Measurements from ENCODE around the gene CMKLR1. TPM values are rescaled to one million over a fixed set of nuclear protein-coding genes. Genes with fewer than 3 reads are reported as not detected.

Gene CMKLR1
- total RNA-seq, 1 donor from 2014 or later, result 45.3 TPM

GRCh38 chr12:108284163-108284562 is 54.9 kb downstream of the CMKLR1 start:
- peaks cover 2 to 4% of the 10 kb centered on the region in 2 donors for H3K36me3 ChIP-seq
- H3K4me3 ChIP-seq, result no peak overlapping the region
- peaks cover 0 to under 1% of the 10 kb centered on the region in 2 donors for H3K4me1 ChIP-seq
- no peak for DNase-seq (ENCODE audit: low spot score in 2 of 2)
- no peaks in the 10 kb centered on the region for H3K9me3 ChIP-seq
- intact Hi-C loops (cut with DNase I), result no loop called here
- TF ChIP-seq CTCF (IDR thresholded peaks at IDR 0.05), result no peak
- H3K27ac ChIP-seq, result no peak overlapping the region
- no peaks in the 10 kb centered on the region for H3K27me3 ChIP-seq

GRCh38 chr12:108282676-108283075 is 56.4 kb downstream of the CMKLR1 start:
- Histone ChIP-seq H3K9me3 (no peaks in the 10 kb centered on the region), H3K4me3 (no peak overlapping the region), H3K36me3 (no peaks in the 10 kb centered on the region), H3K27me3 (no peaks in the 10 kb centered on the region), H3K4me1 (no peaks in the 10 kb centered on the region), H3K27ac (no peak overlapping the region)
- no peak for DNase-seq (ENCODE audit: low spot score in 2 of 2)
- no peak for TF ChIP-seq CTCF (IDR thresholded peaks at IDR 0.05)
- intact Hi-C loops (cut with DNase I), result no loop called here

- H3K9me3 ChIP-seq, result no peaks in the 10 kb centered on the region
- TF ChIP-seq CTCF (IDR thresholded peaks at IDR 0.05), result no peak
- H3K27me3 ChIP-seq, result no peaks in the 10 kb centered on the region
- DNase-seq (ENCODE audit: low spot score in 2 of 2), result no peak
- H3K27ac ChIP-seq, result no peak overlapping the region
- H3K36me3 ChIP-seq, result no peaks in the 10 kb centered on the region
- no peak overlapping the region for H3K4me3 ChIP-seq
- no peaks in the 10 kb centered on the region for H3K4me1 ChIP-seq
- intact Hi-C loops (cut with DNase I), result no loop called here
These were observed 57.0 kb downstream of the CMKLR1 start for GRCh38 chr12:108282160-108282559.

GRCh38 chr12:108277613-108278012 is 61.5 kb downstream of the CMKLR1 start:
- no peak for TF ChIP-seq CTCF (IDR thresholded peaks at IDR 0.05)
- intact Hi-C loops (cut with DNase I), result no loop called here
- H3K27ac ChIP-seq, result no peak overlapping the region
- no peaks in the 10 kb centered on the region for H3K36me3 ChIP-seq
- H3K27me3 ChIP-seq, result no peaks in the 10 kb centered on the region
- H3K4me3 ChIP-seq, result no peak overlapping the region
- H3K4me1 ChIP-seq, result no peaks in the 10 kb centered on the region
- no peak for DNase-seq (ENCODE audit: low spot score in 2 of 2)
- H3K9me3 ChIP-seq, result no peaks in the 10 kb centered on the region

GRCh38 chr12:108273217-108273616 is 65.9 kb downstream of the CMKLR1 start:
- Histone ChIP-seq H3K4me1 (no peaks in the 10 kb centered on the region), H3K36me3 (no peaks in the 10 kb centered on the region), H3K9me3 (no peaks in the 10 kb centered on the region), H3K4me3 (no peak overlapping the region), H3K27ac (no peak overlapping the region), H3K27me3 (no peaks in the 10 kb centered on the region)
- intact Hi-C loops (cut with DNase I), result no loop called here
- no peak for DNase-seq (ENCODE audit: low spot score in 2 of 2)
- TF ChIP-seq CTCF (IDR thresholded peaks at IDR 0.05), result no peak
